OCI-LY3 (cell line): Measurements from ENCODE around the gene FNIP2.
"Not testable (repeated sequence)": the region's sequence is repeated elsewhere in the genome, so short reads cannot be mapped to it uniquely, and the experiment has no call there.

Experiments
- H2AFZ ChIP-seq: fragments of 200-600, 300-600 bp; shearing (Covaris generic); 2 replicates; pipeline ENCODE4 v1.6.0; 2014; ENCODE audit warnings: antibody characterized with exemption, low read depth, low read length
- H3K27ac ChIP-seq: fragments of 200-600, 300-600 bp; sonication (generic); 2 replicates; pipeline ENCODE4 v1.5.1; 2014; ENCODE audit warnings: mild to moderate bottlenecking, low read length, moderate library complexity, mixed read lengths
- H3K27me3 ChIP-seq: fragments of 200-600, 300-600 bp; sonication (generic); 2 replicates; pipeline ENCODE4 v1.6.1; 2014; ENCODE audit warnings: low read depth, low read length, mixed read lengths
- H3K36me3 ChIP-seq: fragments of 200-600, 300-600 bp; sonication (generic); replicated peaks from 2 replicates; pipeline ENCODE3; 2014; ENCODE audit warnings: low read depth, low read length, mixed read lengths
- H3K4me1 ChIP-seq: fragments of 300-600, 200-600 bp; sonication (generic); 2 replicates; pipeline ENCODE4 v1.6.1; 2014; ENCODE audit warnings: low read length, mixed read lengths
- H3K4me2 ChIP-seq: fragments of 200-600, 300-600 bp; sonication (generic); 2 replicates; pipeline ENCODE4 v1.6.1; 2014; ENCODE audit warnings: low read length, mixed read lengths
- H3K4me3 ChIP-seq: fragments of 300-600, 200-600 bp; sonication (generic); 2 replicates; pipeline ENCODE4 v1.5.1; 2014; ENCODE audit warnings: antibody characterized with exemption, mild to moderate bottlenecking, low read length, moderate library complexity
- H3K79me2 ChIP-seq: fragments of 300-600, 200-600 bp; shearing (Covaris generic); 2 replicates; pipeline ENCODE4 v1.6.1; 2014; ENCODE audit warnings: mild to moderate bottlenecking, low read length, mixed read lengths
- H3K9ac ChIP-seq: fragments of 300-600, 200-600 bp; shearing (Covaris generic); 2 replicates; pipeline ENCODE4 v1.6.0; 2014; ENCODE audit warnings: mild to moderate bottlenecking, low read length, moderate library complexity
- H3K9me3 ChIP-seq: fragments of 200-600, 300-600 bp; shearing (Covaris generic); 2 replicates; pipeline ENCODE4 v1.6.1; 2014; ENCODE audit warnings: low read length, mixed read lengths; ENCODE audit not compliant: insufficient read depth
- H4K20me1 ChIP-seq: fragments of 200-600, 300-600 bp; sonication (generic); 2 replicates; pipeline ENCODE4 v1.6.1; 2016; ENCODE audit warnings: low read length, mixed read lengths; ENCODE audit not compliant: insufficient read depth
- EZH2phosphoT487 ChIP-seq: fragments of 200-600 bp; shearing (Covaris generic); IDR thresholded peaks from 2 replicates; pipeline ENCODE4 v1.6.1; 2018; ENCODE audit warnings: antibody characterized with exemption, mixed run types, low read depth
- TF ChIP-seq, protein P1 (sequence below): fragments of 200-600, 300-600 bp; sonication (generic); IDR thresholded peaks from 2 replicates; pipeline ENCODE4 v1.5.1; 2014; ENCODE audit warnings: antibody characterized with exemption, low read length, low read depth

FNIP2 gene

DNA sequence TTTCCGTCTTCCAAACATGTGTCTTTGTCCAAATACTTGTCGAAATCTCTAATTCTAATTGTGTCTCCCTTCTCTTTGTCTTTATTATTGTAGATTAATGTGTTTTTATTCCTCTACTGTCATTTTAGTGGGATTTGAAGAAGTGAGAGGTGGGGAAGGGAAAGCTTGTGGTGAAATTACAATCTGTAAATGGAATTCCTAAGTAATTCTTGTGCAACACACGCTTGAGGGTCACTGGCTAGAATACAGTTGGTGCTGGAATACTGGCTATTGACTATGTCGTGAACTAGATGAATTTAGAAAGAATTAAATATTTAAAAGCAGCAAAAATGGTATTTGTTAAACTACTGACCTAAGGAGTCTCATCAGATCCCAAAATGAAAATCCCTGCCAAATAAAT is 10.7 kb upstream of the FNIP2 start:
- Histone ChIP-seq H3K4me3 (no peak overlapping the region), H2AFZ (no peak overlapping the region), H3K9me3 (no peaks in the 10 kb centered on the region), H3K79me2 (no peaks in the 10 kb centered on the region), H3K4me1 (no peaks in the 10 kb centered on the region), H4K20me1 (no peaks in the 10 kb centered on the region), H3K27ac (no peak overlapping the region), H3K27me3 (peaks cover 26% of the 10 kb centered on the region), H3K36me3 (no peaks in the 10 kb centered on the region), H3K4me2 (no peak overlapping the region), H3K9ac (no peak overlapping the region)
- TF ChIP-seq, protein P1, sequence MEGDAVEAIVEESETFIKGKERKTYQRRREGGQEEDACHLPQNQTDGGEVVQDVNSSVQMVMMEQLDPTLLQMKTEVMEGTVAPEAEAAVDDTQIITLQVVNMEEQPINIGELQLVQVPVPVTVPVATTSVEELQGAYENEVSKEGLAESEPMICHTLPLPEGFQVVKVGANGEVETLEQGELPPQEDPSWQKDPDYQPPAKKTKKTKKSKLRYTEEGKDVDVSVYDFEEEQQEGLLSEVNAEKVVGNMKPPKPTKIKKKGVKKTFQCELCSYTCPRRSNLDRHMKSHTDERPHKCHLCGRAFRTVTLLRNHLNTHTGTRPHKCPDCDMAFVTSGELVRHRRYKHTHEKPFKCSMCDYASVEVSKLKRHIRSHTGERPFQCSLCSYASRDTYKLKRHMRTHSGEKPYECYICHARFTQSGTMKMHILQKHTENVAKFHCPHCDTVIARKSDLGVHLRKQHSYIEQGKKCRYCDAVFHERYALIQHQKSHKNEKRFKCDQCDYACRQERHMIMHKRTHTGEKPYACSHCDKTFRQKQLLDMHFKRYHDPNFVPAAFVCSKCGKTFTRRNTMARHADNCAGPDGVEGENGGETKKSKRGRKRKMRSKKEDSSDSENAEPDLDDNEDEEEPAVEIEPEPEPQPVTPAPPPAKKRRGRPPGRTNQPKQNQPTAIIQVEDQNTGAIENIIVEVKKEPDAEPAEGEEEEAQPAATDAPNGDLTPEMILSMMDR = no peak
- no peak for TF ChIP-seq EZH2phosphoT487

DNA sequence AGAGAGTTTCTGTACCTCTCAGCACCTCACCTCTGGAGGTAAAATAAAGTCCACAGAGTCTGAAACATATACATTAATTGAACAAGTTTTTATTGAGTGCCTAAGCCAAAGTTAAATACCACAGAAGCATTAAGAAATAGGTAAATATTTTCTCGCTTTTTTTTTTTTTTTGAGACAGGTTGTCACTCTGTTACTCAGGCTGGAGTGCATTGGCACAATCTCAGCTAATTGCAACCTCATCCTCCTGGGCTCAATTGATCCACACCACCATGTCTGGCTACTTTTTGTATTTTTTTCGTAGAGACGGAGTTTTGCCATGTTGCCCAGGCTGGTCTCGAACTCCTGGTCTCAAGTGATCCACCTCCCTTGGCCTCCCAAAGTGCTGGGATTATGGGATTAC is 10.1 kb upstream of the FNIP2 start:
- H3K4me1 ChIP-seq = no peaks in the 10 kb centered on the region

DNA sequence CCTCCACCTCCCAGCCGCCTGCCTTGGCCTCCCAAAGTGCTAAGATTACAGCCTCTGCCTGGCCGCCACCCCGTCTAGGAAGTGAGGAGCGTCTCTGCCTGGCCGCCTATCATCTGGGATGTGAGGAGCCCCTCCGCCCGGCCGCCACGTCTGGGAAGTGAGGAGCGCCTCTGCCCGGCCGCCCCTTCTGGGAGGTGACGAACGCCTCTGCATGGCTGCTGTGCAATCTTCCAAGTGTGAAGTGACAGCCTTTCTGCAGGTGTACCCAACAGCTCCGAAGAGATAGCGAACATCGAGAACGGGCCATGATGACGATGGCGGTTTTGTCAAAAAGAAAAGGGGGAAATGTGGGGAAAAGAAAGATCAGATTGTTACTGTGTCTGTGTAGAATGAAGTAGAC is 9.3 kb upstream of the FNIP2 start:
- not testable (repeated sequence) for H3K4me1 ChIP-seq, H3K9me3 ChIP-seq, H3K9ac ChIP-seq, H4K20me1 ChIP-seq, H2AFZ ChIP-seq, H3K79me2 ChIP-seq, H3K27ac ChIP-seq, H3K4me3 ChIP-seq, H3K4me2 ChIP-seq, H3K36me3 ChIP-seq
- peaks cover 24% of the 10 kb centered on the region for H3K27me3 ChIP-seq

More for the DNA sequence above, 10.1 kb upstream of the FNIP2 start:
- Histone ChIP-seq H3K27me3 (peaks cover 27% of the 10 kb centered on the region), H3K27ac (no peak overlapping the region), H3K9me3 (no peaks in the 10 kb centered on the region), H3K79me2 (no peaks in the 10 kb centered on the region), H3K4me2 (no peak overlapping the region), H3K4me3 (no peak overlapping the region), H4K20me1 (no peaks in the 10 kb centered on the region), H2AFZ (no peak overlapping the region), H3K9ac (no peak overlapping the region), H3K36me3 (no peaks in the 10 kb centered on the region)
- no peak for TF ChIP-seq EZH2phosphoT487
- TF ChIP-seq, protein P1 = no peak

DNA sequence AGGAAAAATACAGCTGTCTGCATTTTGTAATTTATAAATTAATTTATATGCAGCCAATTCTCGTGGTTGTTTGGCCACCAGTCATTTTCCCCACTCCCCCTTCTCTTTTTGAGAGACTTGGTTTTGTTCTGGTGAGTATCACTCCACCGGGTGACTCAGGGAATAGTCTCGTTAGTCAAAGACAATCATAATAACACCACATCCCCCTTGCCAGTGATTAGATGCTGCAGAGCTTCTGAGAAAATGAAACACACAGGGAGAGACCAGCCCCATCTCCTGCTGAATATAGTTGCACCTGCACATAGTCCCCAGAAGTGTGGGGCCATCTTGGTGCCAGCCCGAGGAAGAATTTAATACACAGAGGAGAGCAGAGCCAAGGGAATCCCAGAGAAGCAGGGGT is 8.0 kb upstream of the FNIP2 start:
- no peaks in the 10 kb centered on the region for H3K79me2 ChIP-seq
- peaks cover 29% of the 10 kb centered on the region for H3K27me3 ChIP-seq
- no peaks in the 10 kb centered on the region for H3K4me1 ChIP-seq
- TF ChIP-seq, protein P1 = no peak
- no peak for TF ChIP-seq EZH2phosphoT487
- H3K36me3 ChIP-seq = no peaks in the 10 kb centered on the region
- H3K9me3 ChIP-seq = no peaks in the 10 kb centered on the region
- H3K4me2 ChIP-seq = no peak overlapping the region
- H3K4me3 ChIP-seq = no peak overlapping the region
- no peak overlapping the region for H3K9ac ChIP-seq
- H3K27ac ChIP-seq = no peak overlapping the region
- no peaks in the 10 kb centered on the region for H4K20me1 ChIP-seq
- H2AFZ ChIP-seq = no peak overlapping the region

DNA sequence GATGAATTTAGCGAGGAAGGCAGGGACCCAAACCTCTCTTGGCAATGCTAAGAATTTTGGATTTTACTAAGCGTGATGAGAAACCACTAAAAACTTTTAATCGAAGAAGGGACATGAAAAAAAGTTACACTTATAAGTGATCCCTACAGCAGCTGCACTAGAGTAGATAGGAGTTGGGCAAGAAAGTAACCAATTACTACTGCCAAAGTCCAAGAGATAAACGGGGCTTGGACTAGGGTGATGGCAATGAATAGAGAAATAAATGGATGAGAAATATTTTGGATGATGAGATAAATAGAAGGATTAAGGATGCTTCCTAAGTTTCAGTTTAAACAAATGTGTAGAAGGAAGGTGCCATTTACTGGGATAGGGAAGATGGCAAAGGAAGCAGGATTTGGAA is 6.3 kb upstream of the FNIP2 start:
- Histone ChIP-seq H3K4me1 (no peaks in the 10 kb centered on the region), H3K27ac (no peak overlapping the region), H4K20me1 (no peaks in the 10 kb centered on the region), H3K4me2 (no peak overlapping the region), H3K4me3 (no peak overlapping the region), H2AFZ (no peak overlapping the region), H3K9ac (no peak overlapping the region), H3K9me3 (no peaks in the 10 kb centered on the region), H3K27me3 (peaks cover 43% of the 10 kb centered on the region), H3K36me3 (no peaks in the 10 kb centered on the region), H3K79me2 (no peaks in the 10 kb centered on the region)
- TF ChIP-seq, protein P1 = no peak
